ENCODE results near the gene GUCY2C. TPM values are rescaled to one million over a fixed set of nuclear protein-coding genes. Genes with fewer than 3 reads are reported as not detected.
A peak's percentile ranks its signal among the peaks of the same experiment; 100 is the strongest.

Gene GUCY2C
- total RNA-seq, 1 experiment from 2014 or later = 0.48 TPM

DNA sequence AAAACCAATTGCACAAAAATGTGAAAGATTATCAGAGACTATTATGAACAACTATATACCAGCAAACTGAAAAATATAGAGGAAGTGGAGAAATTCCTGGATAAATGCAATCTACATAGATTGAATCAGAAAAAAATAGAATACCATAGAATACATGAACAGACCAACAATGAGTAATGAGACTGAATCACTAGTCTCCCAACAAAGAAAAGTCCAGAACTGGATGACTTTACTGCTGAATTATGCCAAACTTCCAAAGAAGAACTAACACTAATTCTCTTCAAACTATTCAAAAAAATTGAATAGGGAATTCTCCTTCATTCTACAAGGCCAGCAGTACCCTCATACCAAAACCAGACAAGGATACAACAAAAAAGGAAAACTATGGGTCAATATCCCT is 60.6 kb downstream of the GUCY2C start:
- no peak for DNase-seq
- Histone ChIP-seq H3K9me2 (replicated peaks; ENCODE audit: insufficient read depth, low read length) (no peaks in the 10 kb centered on the region), H3K4me2 (ENCODE audit: low read depth, low read length, poor library complexity, severe bottlenecking) (no peak overlapping the region), H3K4me1 (ENCODE audit: low read length) (no peaks in the 10 kb centered on the region), H3K27ac (ENCODE audit: low read length) (no peak overlapping the region), H3K27me3 (ENCODE audit: low read length) (no peaks in the 10 kb centered on the region), H3K79me2 (ENCODE audit: low read length) (no peaks in the 10 kb centered on the region), H3K9ac (ENCODE audit: low read length) (no peak overlapping the region), H3K36me3 (ENCODE audit: insufficient read depth, low read length) (no peaks in the 10 kb centered on the region), H3K9me3 (ENCODE audit: low read length) (peaks cover 6% of the 10 kb centered on the region), H2AFZ (ENCODE audit: low read length) (no peak overlapping the region), H4K20me1 (ENCODE audit: insufficient read depth, low read depth, low read length) (no peaks in the 10 kb centered on the region), H3K4me3 (ENCODE audit: low read length) (no peak overlapping the region)

- Histone ChIP-seq H3K4me2 (ENCODE audit: low read depth, low read length, poor library complexity, severe bottlenecking) (no peak overlapping the region), H2AFZ (ENCODE audit: low read length) (no peak overlapping the region), H3K9ac (ENCODE audit: low read length) (no peak overlapping the region), H3K9me2 (replicated peaks; ENCODE audit: insufficient read depth, low read length) (no peaks in the 10 kb centered on the region), H3K27me3 (ENCODE audit: low read length) (no peaks in the 10 kb centered on the region), H3K27ac (ENCODE audit: low read length) (no peak overlapping the region), H3K36me3 (ENCODE audit: insufficient read depth, low read length) (no peaks in the 10 kb centered on the region), H3K4me3 (ENCODE audit: low read length) (no peak overlapping the region), H3K79me2 (ENCODE audit: low read length) (no peaks in the 10 kb centered on the region), H3K9me3 (ENCODE audit: low read length) (no peaks in the 10 kb centered on the region), H4K20me1 (ENCODE audit: insufficient read depth, low read depth, low read length) (no peaks in the 10 kb centered on the region), H3K4me1 (ENCODE audit: low read length) (peaks cover 43% of the 10 kb centered on the region)
- DNase-seq = no peak
Observed at GRCh38 chr12:14630793-14631192, 65.6 kb downstream of the GUCY2C start.

GRCh38 chr12:14629832-14630710 is 66.3 kb downstream of the GUCY2C start:
- H3K27ac ChIP-seq (ENCODE audit: low read length) = peak overlapping the region; percentile 72
- no peaks in the 10 kb centered on the region for H3K79me2 ChIP-seq (ENCODE audit: low read length)
- DNase-seq = peak; percentile 89
- no peaks in the 10 kb centered on the region for H4K20me1 ChIP-seq (ENCODE audit: insufficient read depth, low read depth, low read length)
- 0 out of 2 replicates have a peak overlapping the region, but pooled peaks have one; percentile 13 for H2AFZ ChIP-seq (ENCODE audit: low read length)
- H3K27me3 ChIP-seq (ENCODE audit: low read length) = no peaks in the 10 kb centered on the region
- no peaks in the 10 kb centered on the region for H3K36me3 ChIP-seq (ENCODE audit: insufficient read depth, low read length)
- no peak overlapping the region for H3K4me3 ChIP-seq (ENCODE audit: low read length)
- no peak overlapping the region for H3K9ac ChIP-seq (ENCODE audit: low read length)
- no peaks in the 10 kb centered on the region for H3K9me3 ChIP-seq (ENCODE audit: low read length)
- no peaks in the 10 kb centered on the region for H3K9me2 ChIP-seq (replicated peaks; ENCODE audit: insufficient read depth, low read length)
- H3K4me1 ChIP-seq (ENCODE audit: low read length) = peaks cover 43% of the 10 kb centered on the region
- peak overlapping the region; percentile 16 for H3K4me2 ChIP-seq (ENCODE audit: low read depth, low read length, poor library complexity, severe bottlenecking)

DNA sequence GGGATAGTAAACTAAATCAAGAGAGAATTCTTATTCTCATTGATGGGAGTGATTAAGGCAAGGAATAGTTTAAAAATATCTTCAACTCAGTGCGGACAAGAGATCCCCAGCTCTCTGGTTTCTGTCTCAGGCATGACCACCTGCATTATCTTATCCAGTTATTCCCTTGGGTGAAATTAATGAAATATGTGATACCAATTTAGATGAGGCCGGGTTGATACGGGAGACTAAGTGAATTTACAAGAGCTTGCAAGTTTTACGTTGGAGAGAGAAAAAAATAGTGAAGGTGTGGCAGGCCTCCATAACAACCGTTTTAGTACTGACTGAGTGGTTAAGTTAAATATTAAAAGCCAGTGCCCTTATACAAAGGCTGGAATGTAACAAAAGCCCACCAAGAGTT is 67.6 kb downstream of the GUCY2C start:
- H3K9me3 ChIP-seq (ENCODE audit: low read length) = no peaks in the 10 kb centered on the region

DNA sequence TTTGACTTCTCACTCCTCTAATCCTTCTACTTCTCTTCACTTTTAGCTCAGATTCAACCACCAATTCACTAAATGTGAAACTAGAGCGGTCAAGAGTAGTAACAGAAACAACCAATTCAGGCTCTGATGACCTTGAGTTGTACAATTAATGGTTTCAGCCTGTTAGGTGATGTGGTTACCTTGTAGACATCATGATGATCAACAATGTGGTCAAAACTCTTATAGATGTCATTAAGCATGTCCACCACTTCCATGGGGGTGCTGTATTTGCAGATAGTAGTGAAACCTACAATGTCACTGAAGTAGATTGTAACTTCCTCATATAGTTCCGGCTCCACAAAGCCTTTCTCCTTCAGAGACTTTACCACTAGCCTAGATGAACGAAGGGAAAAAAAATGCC is 74.6 kb downstream of the GUCY2C start:
- no peaks in the 10 kb centered on the region for H4K20me1 ChIP-seq (ENCODE audit: insufficient read depth, low read depth, low read length)

More for the DNA sequence above, 67.6 kb downstream of the GUCY2C start:
- Histone ChIP-seq H3K27me3 (ENCODE audit: low read length) (no peaks in the 10 kb centered on the region), H3K27ac (ENCODE audit: low read length) (peak overlapping the region; percentile 72), H4K20me1 (ENCODE audit: insufficient read depth, low read depth, low read length) (no peaks in the 10 kb centered on the region), H3K4me1 (ENCODE audit: low read length) (peaks cover 43% of the 10 kb centered on the region), H3K4me2 (ENCODE audit: low read depth, low read length, poor library complexity, severe bottlenecking) (peak overlapping the region; percentile 34), H3K4me3 (ENCODE audit: low read length) (no peak overlapping the region), H2AFZ (ENCODE audit: low read length) (peak overlapping the region; percentile 30), H3K36me3 (ENCODE audit: insufficient read depth, low read length) (no peaks in the 10 kb centered on the region), H3K9me2 (replicated peaks; ENCODE audit: insufficient read depth, low read length) (no peaks in the 10 kb centered on the region), H3K79me2 (ENCODE audit: low read length) (no peaks in the 10 kb centered on the region), H3K9ac (ENCODE audit: low read length) (peak overlapping the region; percentile 8; the same call in 1 of the 2 replicates)
- DNase-seq = peak; percentile 72

DNA sequence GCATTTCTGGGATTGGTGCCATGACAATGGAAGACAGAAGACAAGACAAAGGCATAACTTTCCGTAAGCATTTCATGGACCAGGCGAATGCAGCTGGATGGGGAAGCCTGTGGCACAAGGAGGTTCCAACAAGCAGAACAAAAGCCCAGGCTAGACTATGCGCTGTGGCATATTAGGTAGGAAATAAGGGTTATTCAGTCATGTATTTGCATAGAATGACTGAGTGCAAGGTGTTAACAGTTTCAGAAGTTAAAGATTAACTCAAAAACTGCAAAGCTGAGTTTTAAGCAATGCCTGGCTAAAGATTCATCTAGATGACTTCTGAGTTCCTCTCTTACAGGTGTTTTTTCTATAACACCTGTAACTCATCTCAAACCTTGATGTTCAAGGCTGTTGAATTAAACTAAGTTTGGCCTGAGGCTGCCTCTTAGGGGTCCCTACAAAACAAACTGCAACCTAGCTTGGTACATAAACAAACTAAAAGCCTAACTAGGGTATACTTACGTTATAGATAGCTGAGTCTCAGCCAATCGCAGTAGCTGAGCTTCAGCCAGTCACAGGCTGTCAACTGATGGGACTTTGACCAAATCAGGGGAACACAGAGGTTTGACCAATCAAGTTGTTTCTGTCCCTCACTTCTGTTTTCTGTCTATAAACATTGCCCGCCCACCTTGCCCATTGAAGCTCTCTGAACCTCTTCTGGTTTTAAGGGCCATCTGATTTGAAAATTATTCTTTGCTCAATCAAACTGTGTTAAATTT is 76.5 kb downstream of the GUCY2C start:
- Histone ChIP-seq H3K9me2 (replicated peaks; ENCODE audit: insufficient read depth, low read length) (no peaks in the 10 kb centered on the region), H3K9me3 (ENCODE audit: low read length) (no peaks in the 10 kb centered on the region), H3K4me2 (ENCODE audit: low read depth, low read length, poor library complexity, severe bottlenecking) (no peak overlapping the region), H3K27me3 (ENCODE audit: low read length) (no peaks in the 10 kb centered on the region), H3K4me1 (ENCODE audit: low read length) (peaks cover 38% of the 10 kb centered on the region), H3K27ac (ENCODE audit: low read length) (0 out of 2 replicates have a peak overlapping the region, but pooled peaks have one; percentile 33), H2AFZ (ENCODE audit: low read length) (no peak overlapping the region), H4K20me1 (ENCODE audit: insufficient read depth, low read depth, low read length) (no peaks in the 10 kb centered on the region), H3K9ac (ENCODE audit: low read length) (no peak overlapping the region), H3K79me2 (ENCODE audit: low read length) (no peaks in the 10 kb centered on the region), H3K4me3 (ENCODE audit: low read length) (no peak overlapping the region), H3K36me3 (ENCODE audit: insufficient read depth, low read length) (no peaks in the 10 kb centered on the region)
- DNase-seq = no peak

More for the DNA sequence above, 74.6 kb downstream of the GUCY2C start:
- Histone ChIP-seq H3K36me3 (ENCODE audit: insufficient read depth, low read length) (no peaks in the 10 kb centered on the region), H3K79me2 (ENCODE audit: low read length) (no peaks in the 10 kb centered on the region), H3K9me3 (ENCODE audit: low read length) (no peaks in the 10 kb centered on the region), H3K4me3 (ENCODE audit: low read length) (0 out of 2 replicates have a peak overlapping the region, but pooled peaks have one; percentile 3), H3K4me1 (ENCODE audit: low read length) (peaks cover 37% of the 10 kb centered on the region), H3K9ac (ENCODE audit: low read length) (no peak overlapping the region), H3K27me3 (ENCODE audit: low read length) (no peaks in the 10 kb centered on the region), H2AFZ (ENCODE audit: low read length) (peak overlapping the region; percentile 80), H3K27ac (ENCODE audit: low read length) (no peak overlapping the region), H3K9me2 (replicated peaks; ENCODE audit: insufficient read depth, low read length) (no peaks in the 10 kb centered on the region), H3K4me2 (ENCODE audit: low read depth, low read length, poor library complexity, severe bottlenecking) (peak overlapping the region; percentile 27)
- peak; percentile 63 for DNase-seq

- H3K27ac ChIP-seq (ENCODE audit: low read length) = peak overlapping the region; percentile 33; the same call in 1 of the 2 replicates
- no peaks in the 10 kb centered on the region for H3K36me3 ChIP-seq (ENCODE audit: insufficient read depth, low read length)
- DNase-seq = peak; percentile 76
- peak overlapping the region; percentile 8 for H3K4me2 ChIP-seq (ENCODE audit: low read depth, low read length, poor library complexity, severe bottlenecking)
- peaks cover 48% of the 10 kb centered on the region for H3K4me1 ChIP-seq (ENCODE audit: low read length)
- H3K9me3 ChIP-seq (ENCODE audit: low read length) = no peaks in the 10 kb centered on the region
- no peak overlapping the region for H3K9ac ChIP-seq (ENCODE audit: low read length)
- H3K79me2 ChIP-seq (ENCODE audit: low read length) = no peaks in the 10 kb centered on the region
- peak overlapping the region; percentile 73; the same call in 1 of the 2 replicates for H2AFZ ChIP-seq (ENCODE audit: low read length)
- H3K9me2 ChIP-seq (replicated peaks; ENCODE audit: insufficient read depth, low read length) = no peaks in the 10 kb centered on the region
- H4K20me1 ChIP-seq (ENCODE audit: insufficient read depth, low read depth, low read length) = no peaks in the 10 kb centered on the region
- no peak overlapping the region for H3K4me3 ChIP-seq (ENCODE audit: low read length)
- no peaks in the 10 kb centered on the region for H3K27me3 ChIP-seq (ENCODE audit: low read length)
Observed at GRCh38 chr12:14618983-14619382, 77.4 kb downstream of the GUCY2C start.

DNA sequence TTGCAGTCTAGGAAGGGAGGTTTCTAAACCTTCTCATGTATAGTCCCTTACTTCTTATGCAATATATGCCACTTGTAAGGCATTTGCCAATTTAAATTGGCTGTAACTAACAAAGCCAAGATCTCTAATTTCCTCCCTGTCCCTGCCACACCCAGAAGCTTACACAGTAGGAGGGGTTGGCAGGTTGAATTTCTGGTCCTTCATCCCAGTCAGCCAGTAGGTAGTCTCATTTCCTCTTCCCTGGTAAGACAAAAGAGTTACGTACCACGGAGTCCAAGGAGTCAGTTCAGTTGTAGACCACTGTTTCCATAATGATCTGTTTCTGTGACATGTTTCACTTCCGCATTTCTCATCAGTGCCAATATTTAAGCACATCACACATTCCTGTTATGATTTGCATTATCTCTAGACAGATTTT is 81.7 kb downstream of the GUCY2C start:
- H3K4me1 ChIP-seq (ENCODE audit: low read length) = peaks cover 49% of the 10 kb centered on the region
- no peaks in the 10 kb centered on the region for H3K27me3 ChIP-seq (ENCODE audit: low read length)
- H3K9ac ChIP-seq (ENCODE audit: low read length) = peak overlapping the region; percentile 65
- H3K27ac ChIP-seq (ENCODE audit: low read length) = peak overlapping the region; percentile 97
- H3K9me3 ChIP-seq (ENCODE audit: low read length) = no peaks in the 10 kb centered on the region
- peak; percentile 89 for DNase-seq
- H3K36me3 ChIP-seq (ENCODE audit: insufficient read depth, low read length) = no peaks in the 10 kb centered on the region
- no peaks in the 10 kb centered on the region for H4K20me1 ChIP-seq (ENCODE audit: insufficient read depth, low read depth, low read length)
- peak overlapping the region; percentile 60 for H3K4me3 ChIP-seq (ENCODE audit: low read length)
- H3K79me2 ChIP-seq (ENCODE audit: low read length) = no peaks in the 10 kb centered on the region
- peak overlapping the region; percentile 54; the same call in 1 of the 2 replicates for H2AFZ ChIP-seq (ENCODE audit: low read length)
- no peaks in the 10 kb centered on the region for H3K9me2 ChIP-seq (replicated peaks; ENCODE audit: insufficient read depth, low read length)
- peak overlapping the region; percentile 84 for H3K4me2 ChIP-seq (ENCODE audit: low read depth, low read length, poor library complexity, severe bottlenecking)

Data from Karpas-422 (cell line).